ENCODE results near the gene STK10.

The STK10 gene

GRCh38 chr5:172106511-172107356, 81.3 kb downstream of the STK10 start:
- DNase-seq (ENCODE audit: low spot score) = peak; percentile 45
- peak; percentile 86 for TF ChIP-seq CTCF (IDR thresholded peaks at IDR 0.05; ENCODE audit: extremely low read depth, missing control alignments)

GRCh38 chr5:172105811-172106210, 82.2 kb downstream of the STK10 start:
- no peak for DNase-seq (ENCODE audit: low spot score)
- no peak for TF ChIP-seq CTCF (IDR thresholded peaks at IDR 0.05; ENCODE audit: extremely low read depth, missing control alignments)

GRCh38 chr5:172104801-172105701, 83.0 kb downstream of the STK10 start:
- TF ChIP-seq CTCF (IDR thresholded peaks at IDR 0.05; ENCODE audit: extremely low read depth, missing control alignments) = no peak
- no peak for DNase-seq (ENCODE audit: low spot score)

- TF ChIP-seq CTCF (IDR thresholded peaks at IDR 0.05; ENCODE audit: extremely low read depth, missing control alignments) = no peak
- DNase-seq (ENCODE audit: low spot score) = no peak
These were observed 84.0 kb downstream of the STK10 start for GRCh38 chr5:172104021-172104420.

GRCh38 chr5:172102913-172103626, 85.0 kb downstream of the STK10 start:
- TF ChIP-seq CTCF (IDR thresholded peaks at IDR 0.05; ENCODE audit: extremely low read depth, missing control alignments) = no peak
- DNase-seq (ENCODE audit: low spot score) = no peak

GRCh38 chr5:172102218-172102870, 85.7 kb downstream of the STK10 start:
- DNase-seq (ENCODE audit: low spot score) = no peak
- TF ChIP-seq CTCF (IDR thresholded peaks at IDR 0.05; ENCODE audit: extremely low read depth, missing control alignments) = no peak
